Omental fat pad (tissue), 4 donors: ENCODE data around the gene RNPS1. TPM values are rescaled to one million over a fixed set of nuclear protein-coding genes. Genes with fewer than 3 reads are reported as not detected.

Experiments used
- ATAC-seq: fragments of 150-250 bp; one replicate; pipeline ENCODE4 v1.9.1; 2016; ENCODE audit warnings: mild to moderate bottlenecking, moderate library complexity; ENCODE audit not compliant: low FRiP score
- DNase-seq: peaks from one replicate; pipeline ENCODE4 v3.0.0-alpha.2; 2019; ENCODE audit warnings: low spot score
- CTCF ChIP-seq, 3 donors: fragments of 450-650 bp; IDR thresholded peaks; one replicate each; pipeline ENCODE4 v1.5.1; 2016 to 2017; ENCODE audit warnings: antibody characterized with exemption in 3 of 3, mild to moderate bottlenecking in 3 of 3, moderate library complexity in 2 of 3
- total RNA-seq, 4 donors: library from RNA; depleted of rRNA; stranded (reverse); fragments of >200 nt; gene quantifications; one replicate each; pipeline ENCODE4 v1.1.0, GENCODE V29; 2016

Gene RNPS1, protein sequence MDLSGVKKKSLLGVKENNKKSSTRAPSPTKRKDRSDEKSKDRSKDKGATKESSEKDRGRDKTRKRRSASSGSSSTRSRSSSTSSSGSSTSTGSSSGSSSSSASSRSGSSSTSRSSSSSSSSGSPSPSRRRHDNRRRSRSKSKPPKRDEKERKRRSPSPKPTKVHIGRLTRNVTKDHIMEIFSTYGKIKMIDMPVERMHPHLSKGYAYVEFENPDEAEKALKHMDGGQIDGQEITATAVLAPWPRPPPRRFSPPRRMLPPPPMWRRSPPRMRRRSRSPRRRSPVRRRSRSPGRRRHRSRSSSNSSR
- 100 to 1,000 TPM in 1 of 4 donors, 10 to 100 TPM in 3; 84.9 to 171 (median 92.2) TPM for total RNA-seq

- no peak for TF ChIP-seq CTCF (IDR thresholded peaks at IDR 0.05)
- ATAC-seq (peak; percentile 96), DNase-seq (peak; percentile 88)
These were observed at the start of gene RNPS1 for GRCh38 chr16:2267913-2268666. RNPS1 (minus strand) TSS chr16:2268126; CDS start chr16:2264643, 3,483 bp downstream.

- TF ChIP-seq CTCF (IDR thresholded peaks at IDR 0.05), result no peak
- no peak for DNase-seq
- no peak for ATAC-seq
These were observed 49.5 kb upstream of the RNPS1 start for GRCh38 chr16:2317231-2318020.

- no peak for TF ChIP-seq CTCF (IDR thresholded peaks at IDR 0.05)
- DNase-seq (no peak), ATAC-seq (no peak)
These were observed 40.4 kb upstream of the RNPS1 start for GRCh38 chr16:2308089-2308962.

- DNase-seq (no peak), ATAC-seq (no peak)
- TF ChIP-seq CTCF (IDR thresholded peaks at IDR 0.05), result no peak
These were observed 31.9 kb upstream of the RNPS1 start for GRCh38 chr16:2299915-2300192.

DNA sequence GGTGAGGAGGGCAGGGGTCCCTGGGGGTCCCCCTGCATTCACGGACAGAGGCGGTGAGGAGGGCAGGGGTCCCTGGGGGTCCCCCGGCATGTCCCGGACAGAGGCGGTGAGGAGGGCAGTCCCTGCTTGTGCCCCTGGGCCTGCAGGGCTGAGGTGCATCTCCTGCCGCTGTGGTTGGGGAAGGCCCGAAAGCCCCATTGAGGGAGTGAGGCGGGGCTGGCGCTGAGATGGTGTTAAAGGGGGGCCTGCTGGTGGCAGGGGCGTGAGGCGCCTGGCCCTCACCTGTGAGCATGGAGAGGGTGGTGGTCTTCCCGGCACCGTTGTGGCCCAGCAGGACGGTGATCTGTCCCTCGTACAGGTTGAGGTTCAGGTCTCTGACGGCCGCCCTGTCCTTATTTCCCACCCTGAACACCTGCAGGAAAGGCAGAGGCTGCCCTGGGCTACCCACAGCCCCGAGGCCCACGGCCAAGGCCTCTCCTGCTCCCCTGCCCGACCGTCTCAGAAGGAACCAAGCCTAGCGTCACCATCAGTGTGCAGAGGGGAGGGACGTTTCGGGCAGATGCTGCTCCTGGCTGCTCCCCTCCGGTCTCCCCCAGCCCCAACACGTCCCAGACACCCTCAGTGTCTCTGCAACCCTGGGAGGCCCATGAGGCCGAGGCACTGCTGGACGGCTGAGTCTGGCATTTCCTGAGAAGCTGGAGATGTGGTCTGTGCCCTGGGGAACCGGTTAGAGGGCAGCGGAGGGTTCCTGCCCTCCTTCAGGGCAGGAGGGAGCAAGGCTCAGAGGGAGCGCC lies 31.4 kb upstream of the RNPS1 start:
- TF ChIP-seq CTCF (IDR thresholded peaks at IDR 0.05), result no peak
- peak; percentile 30 for ATAC-seq

DNA sequence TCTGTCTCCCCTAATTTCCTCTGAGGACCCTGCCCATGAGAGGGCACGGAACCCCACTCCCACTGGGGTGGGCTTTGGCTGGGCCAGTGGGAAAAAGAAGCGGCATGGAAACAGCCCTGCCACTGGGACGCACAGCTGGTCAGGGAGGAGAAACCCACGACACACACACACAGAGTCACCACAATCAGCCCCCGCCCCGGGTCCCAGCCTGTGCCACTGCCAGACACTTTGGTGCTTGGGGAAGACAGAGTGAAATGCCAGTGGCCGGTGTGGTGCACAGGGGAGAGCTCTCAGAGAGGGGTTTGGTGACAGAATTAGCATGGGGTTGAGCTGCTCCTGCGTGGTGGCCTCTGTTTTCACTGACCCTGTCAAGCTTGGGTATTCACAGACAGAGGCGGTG lies 30.7 kb upstream of the RNPS1 start:
- no peak for ATAC-seq
- no peak for TF ChIP-seq CTCF (IDR thresholded peaks at IDR 0.05)
- DNase-seq, result no peak

More for the DNA sequence above, 31.4 kb upstream of the RNPS1 start:
- no peak for DNase-seq
